ENCODE results near the gene GPR35.
"Not testable (repeated sequence)": the region's sequence is repeated elsewhere in the genome, so short reads cannot be mapped to it uniquely, and the experiment has no call there.

GPR35 gene

GRCh38 chr2:240639566-240639965 lies 14.3 kb downstream of the GPR35 start:
- no peak for DNase-seq (ENCODE audit: low read depth)

- DNase-seq (ENCODE audit: low read depth), result no peak
Observed at GRCh38 chr2:240640939-240641338, 15.7 kb downstream of the GPR35 start.

GRCh38 chr2:240642061-240642805 lies 17.0 kb downstream of the GPR35 start:
- DNase-seq (ENCODE audit: low read depth), result no peak

GRCh38 chr2:240642806-240643092 lies 17.5 kb downstream of the GPR35 start:
- DNase-seq (ENCODE audit: low read depth), result no peak

- no peak for DNase-seq (ENCODE audit: low read depth)
Observed at GRCh38 chr2:240643093-240643810, 18.0 kb downstream of the GPR35 start.

GRCh38 chr2:240643811-240644150 lies 18.5 kb downstream of the GPR35 start:
- DNase-seq (ENCODE audit: low read depth), result no peak

- DNase-seq (ENCODE audit: low read depth), result no peak
Observed at GRCh38 chr2:240644171-240644651, 18.9 kb downstream of the GPR35 start.

- no peak for DNase-seq (ENCODE audit: low read depth)
Observed at GRCh38 chr2:240644859-240645301, 19.6 kb downstream of the GPR35 start.

- DNase-seq (ENCODE audit: low read depth), result no peak
Observed at GRCh38 chr2:240645346-240645745, 20.1 kb downstream of the GPR35 start.

GRCh38 chr2:240645801-240646175 lies 20.5 kb downstream of the GPR35 start:
- no peak for DNase-seq (ENCODE audit: low read depth)

GRCh38 chr2:240646176-240646899 lies 21.1 kb downstream of the GPR35 start:
- no peak for DNase-seq (ENCODE audit: low read depth)

GRCh38 chr2:240646900-240647502 lies 21.7 kb downstream of the GPR35 start:
- DNase-seq (ENCODE audit: low read depth), result no peak

- no peak for DNase-seq (ENCODE audit: low read depth)
Observed at GRCh38 chr2:240647503-240648154, 22.3 kb downstream of the GPR35 start.

- DNase-seq (ENCODE audit: low read depth), result no peak
Observed at GRCh38 chr2:240648155-240648649, 22.9 kb downstream of the GPR35 start.

- no peak for DNase-seq (ENCODE audit: low read depth)
Observed at GRCh38 chr2:240648650-240649275, 23.5 kb downstream of the GPR35 start.

- DNase-seq (ENCODE audit: low read depth), result no peak
Observed at GRCh38 chr2:240649331-240649730, 24.1 kb downstream of the GPR35 start.

- no peak for DNase-seq (ENCODE audit: low read depth)
Observed at GRCh38 chr2:240650254-240650965, 25.1 kb downstream of the GPR35 start.

- no peak for DNase-seq (ENCODE audit: low read depth)
Observed at GRCh38 chr2:240651185-240651584, 25.9 kb downstream of the GPR35 start.

GRCh38 chr2:240655931-240656886 lies 30.9 kb downstream of the GPR35 start:
- no peak for DNase-seq (ENCODE audit: low read depth)

GRCh38 chr2:240659883-240660282 lies 34.6 kb downstream of the GPR35 start:
- not testable (repeated sequence) for DNase-seq (ENCODE audit: low read depth)
